ENCODE data around the gene KIAA2012. TPM values are rescaled to one million over a fixed set of nuclear protein-coding genes. Genes with fewer than 3 reads are reported as not detected.

The KIAA2012 gene
- polyA plus RNA-seq, 1 donor (not counting 4 experiments of a cell fraction or from before 2014, with no cell fraction given) = not detected

GRCh38 chr2:202088777-202089176, 15.7 kb downstream of the KIAA2012 start:
- H3K9me1 ChIP-seq (ENCODE audit: control insufficient read depth, extremely low read depth, insufficient read depth, low read length) = no peaks in the 10 kb centered on the region
- DNase-seq (ENCODE audit: low read depth, low spot score) (no peak), FAIRE-seq (no peak)
- no peaks in the 10 kb centered on the region for H3K36me3 ChIP-seq (ENCODE audit: control insufficient read depth in 2 of 2, extremely low read depth in 1 of 2, insufficient read depth in 2 of 2, low read length in 2 of 2)
- no peak overlapping the region for H3K4me2 ChIP-seq (ENCODE audit: control insufficient read depth, extremely low read depth, insufficient read depth, low read depth, low read length)
- no peaks in the 10 kb centered on the region for H3K4me1 ChIP-seq (ENCODE audit: control insufficient read depth, extremely low read depth, insufficient read depth, low read length)
- TF ChIP-seq CTCF (optimal IDR thresholded peaks at IDR 0.05 in 1 of 3, IDR thresholded peaks at IDR 0.05 in 1 of 3, conservative IDR thresholded peaks at IDR 0.05 in 1 of 3; ENCODE audit: extremely low read depth in 1 of 3, insufficient read depth in 2 of 3, low read length in 3 of 3) = no peak
- no peak for TF ChIP-seq EZH2 (IDR thresholded peaks at IDR 0.05; ENCODE audit: low read length)
- H3K9me3 ChIP-seq (ENCODE audit: control insufficient read depth, low read depth, low read length) = no peaks in the 10 kb centered on the region
- no peak overlapping the region for H3K27ac ChIP-seq (ENCODE audit: control insufficient read depth, insufficient read depth, low read length)
- dilution Hi-C loops (cut with MboI; ENCODE audit: extremely low pct_ligation_motif_present, low sequenced_read_pairs) = no loop called here
- H3K27me3 ChIP-seq (ENCODE audit: control insufficient read depth, extremely low read depth, insufficient read depth, low read length) = peaks cover 5% of the 10 kb centered on the region
- no peak overlapping the region for H2AFZ ChIP-seq (ENCODE audit: control insufficient read depth, low read length)
- no peak overlapping the region for H3K9ac ChIP-seq (ENCODE audit: control insufficient read depth, extremely low read depth, insufficient read depth, low read length)
- H3K4me3 ChIP-seq (ENCODE audit: control insufficient read depth in 2 of 3, extremely low read depth in 1 of 3, insufficient read depth in 2 of 3, low read depth in 1 of 3, low read length in 3 of 3) = no peak overlapping the region
- H3K79me2 ChIP-seq (ENCODE audit: control insufficient read depth, insufficient read depth, low read length) = no peaks in the 10 kb centered on the region
- H4K20me1 ChIP-seq (ENCODE audit: control insufficient read depth, extremely low read depth, insufficient read depth, low read length) = no peaks in the 10 kb centered on the region

- Histone ChIP-seq H3K79me2 (ENCODE audit: control insufficient read depth, insufficient read depth, low read length) (no peaks in the 10 kb centered on the region), H4K20me1 (ENCODE audit: control insufficient read depth, extremely low read depth, insufficient read depth, low read length) (no peaks in the 10 kb centered on the region), H3K9me1 (ENCODE audit: control insufficient read depth, extremely low read depth, insufficient read depth, low read length) (no peaks in the 10 kb centered on the region), H3K27me3 (ENCODE audit: control insufficient read depth, extremely low read depth, insufficient read depth, low read length) (peaks cover 5% of the 10 kb centered on the region), H3K9me3 (ENCODE audit: control insufficient read depth, low read depth, low read length) (no peaks in the 10 kb centered on the region), H3K9ac (ENCODE audit: control insufficient read depth, extremely low read depth, insufficient read depth, low read length) (no peak overlapping the region), H3K4me1 (ENCODE audit: control insufficient read depth, extremely low read depth, insufficient read depth, low read length) (no peaks in the 10 kb centered on the region), H2AFZ (ENCODE audit: control insufficient read depth, low read length) (no peak overlapping the region), H3K27ac (ENCODE audit: control insufficient read depth, insufficient read depth, low read length) (no peak overlapping the region), H3K4me2 (ENCODE audit: control insufficient read depth, extremely low read depth, insufficient read depth, low read depth, low read length) (no peak overlapping the region), H3K4me3 (ENCODE audit: control insufficient read depth in 2 of 3, extremely low read depth in 1 of 3, insufficient read depth in 2 of 3, low read depth in 1 of 3, low read length in 3 of 3) (no peak overlapping the region), H3K36me3 (ENCODE audit: control insufficient read depth in 2 of 2, extremely low read depth in 1 of 2, insufficient read depth in 2 of 2, low read length in 2 of 2) (no peaks in the 10 kb centered on the region)
- dilution Hi-C loops (cut with MboI; ENCODE audit: extremely low pct_ligation_motif_present, low sequenced_read_pairs) = no loop called here
- DNase-seq (ENCODE audit: low read depth, low spot score) (no peak), FAIRE-seq (no peak)
- TF ChIP-seq CTCF (optimal IDR thresholded peaks at IDR 0.05 in 1 of 3, IDR thresholded peaks at IDR 0.05 in 1 of 3, conservative IDR thresholded peaks at IDR 0.05 in 1 of 3; ENCODE audit: extremely low read depth in 1 of 3, insufficient read depth in 2 of 3, low read length in 3 of 3) = no peak
- TF ChIP-seq EZH2 (IDR thresholded peaks at IDR 0.05; ENCODE audit: low read length) = no peak
Measured at GRCh38 chr2:202090530-202090929, 17.5 kb downstream of the KIAA2012 start.
